ENCODE data around the gene PFKP.
A peak's percentile ranks its signal among the peaks of the same experiment; 100 is the strongest.

Gene PFKP

GRCh38 chr10:3067118-3067858 is at the start of gene PFKP:
Gene PFKP, plus strand, starts transcription at chr10:3067548. Its CDS starts 48 bp downstream, at chr10:3067596.
- DNase-seq: peak; percentile 77

DNA sequence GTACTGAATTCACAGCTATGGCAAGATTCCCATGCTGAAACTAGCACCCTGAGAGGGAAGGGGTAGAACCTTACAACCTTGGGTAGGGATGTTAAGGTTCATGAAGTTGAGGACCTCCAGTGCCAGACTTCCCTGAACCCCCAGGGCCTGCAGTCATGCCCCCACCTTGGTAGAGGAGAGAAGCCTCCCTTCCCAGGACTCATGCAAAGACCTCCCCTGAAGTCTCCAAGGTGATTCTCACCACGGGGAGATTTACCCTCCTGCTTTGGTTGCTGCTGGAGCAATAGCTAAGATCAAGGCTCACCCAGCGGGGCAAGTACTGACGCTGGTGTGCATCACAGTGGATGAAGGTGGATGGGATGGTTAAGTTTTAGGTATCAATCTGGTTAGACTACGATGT is 49.1 kb upstream of the PFKP start:
- no peak for DNase-seq

DNA sequence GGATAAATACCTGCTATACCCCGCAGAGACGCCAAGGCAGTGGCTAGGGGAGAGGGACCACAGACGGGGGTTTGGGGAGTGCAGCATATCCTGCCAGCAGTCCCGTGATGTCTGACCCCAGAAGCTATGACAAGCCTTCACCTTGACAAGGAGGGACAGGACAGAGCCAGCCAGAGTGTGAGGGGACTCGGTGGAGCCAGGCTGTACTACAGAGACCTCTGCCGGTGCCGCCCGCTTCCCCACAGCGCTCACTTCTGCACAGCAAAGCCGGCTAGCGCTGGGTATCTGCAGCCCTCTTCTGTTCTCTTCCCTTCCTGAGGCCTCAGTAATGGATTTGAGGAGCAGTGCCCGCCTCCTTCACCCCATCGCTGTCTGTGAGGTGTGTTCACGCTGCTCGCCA is 47.0 kb upstream of the PFKP start:
- DNase-seq: no peak

DNA sequence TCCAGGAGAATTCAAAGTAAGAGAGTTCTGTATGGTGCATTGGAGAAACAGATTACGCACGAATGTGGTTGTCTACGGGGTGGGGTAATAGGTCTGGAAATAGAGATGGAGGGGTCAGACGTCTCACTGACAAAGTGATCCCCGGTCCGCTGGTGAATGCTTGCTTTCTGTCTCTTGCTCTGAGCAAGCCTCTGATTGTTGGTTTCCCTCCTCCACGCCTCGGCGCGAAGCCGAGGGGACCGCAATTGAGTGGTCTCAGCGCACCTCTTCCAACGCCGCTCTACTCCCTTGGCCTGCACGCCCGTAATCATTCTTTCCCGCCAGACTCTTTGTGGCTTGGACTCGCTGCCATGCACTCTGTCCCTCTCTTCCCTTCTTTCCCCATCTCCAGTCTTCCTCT is 46.5 kb upstream of the PFKP start:
- no peak for DNase-seq

DNA sequence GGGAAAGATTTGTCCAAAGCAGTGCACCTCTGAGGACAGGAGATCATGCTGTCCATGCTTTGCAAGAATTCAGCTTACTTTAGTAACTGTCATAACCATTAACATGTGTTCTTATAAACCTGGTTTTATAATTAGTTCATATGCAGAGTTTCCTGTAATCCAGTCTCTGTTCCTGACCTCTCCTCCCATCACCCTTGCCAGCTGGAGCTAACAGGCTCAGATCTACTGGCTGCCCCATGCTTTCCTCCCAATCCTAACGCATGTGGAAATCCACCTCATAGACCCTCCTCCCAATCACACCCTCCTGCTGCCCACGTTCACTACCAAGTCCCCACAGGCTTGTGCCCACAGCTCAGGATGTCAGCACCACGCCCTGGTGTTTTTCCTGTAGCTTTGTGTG is 45.3 kb upstream of the PFKP start:
- no peak for DNase-seq

DNA sequence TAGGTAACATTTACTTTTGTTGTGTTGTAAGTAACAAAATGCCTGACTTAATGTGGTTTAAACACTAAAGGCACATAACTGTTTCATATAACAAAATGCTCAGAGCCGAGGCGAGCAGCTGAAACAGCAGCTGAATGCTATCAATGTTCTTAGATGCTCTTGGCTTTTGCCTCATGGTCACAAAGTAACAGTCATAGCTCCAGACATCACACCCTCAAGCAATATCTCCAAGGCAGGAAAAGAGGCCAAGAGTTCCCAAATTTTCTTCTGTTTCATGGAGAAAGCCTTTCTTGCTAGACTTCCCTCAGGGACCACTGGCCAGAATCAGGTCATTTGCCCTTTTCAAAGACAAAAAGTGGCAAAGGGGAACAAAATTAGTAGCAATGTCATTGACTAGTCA is 43.5 kb upstream of the PFKP start:
- DNase-seq: no peak

DNA sequence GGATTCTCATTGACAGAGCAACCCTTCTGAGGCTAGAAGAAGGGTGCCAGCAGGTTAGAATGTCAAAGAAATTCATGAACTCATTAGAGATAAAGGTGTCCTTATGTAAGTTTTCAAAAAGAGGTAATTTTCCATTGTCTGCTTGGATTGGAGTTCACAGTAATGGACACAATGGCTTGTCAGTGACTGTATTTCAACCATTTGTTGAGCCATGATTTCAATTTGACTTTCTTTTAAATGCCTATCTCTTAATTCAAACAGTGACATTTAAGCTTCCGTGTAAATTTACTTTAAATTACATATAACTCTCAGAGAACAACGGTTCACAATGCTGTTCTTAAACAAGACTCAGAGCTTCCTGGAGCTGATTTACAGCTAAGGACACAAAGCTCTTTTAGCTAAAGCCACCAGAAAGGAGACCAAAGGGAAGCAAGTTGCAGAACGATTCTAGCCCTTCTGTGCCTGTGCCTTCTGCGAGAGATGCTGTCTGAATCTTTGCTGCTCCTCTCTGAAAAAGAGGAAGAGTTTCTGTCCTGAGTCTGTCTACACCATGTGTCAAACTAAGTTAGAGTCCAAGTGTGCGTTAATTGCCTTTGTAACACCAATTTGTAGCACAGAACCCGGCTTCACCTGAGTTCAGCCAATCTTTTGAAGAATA is 42.2 kb upstream of the PFKP start:
- DNase-seq: no peak

DNA sequence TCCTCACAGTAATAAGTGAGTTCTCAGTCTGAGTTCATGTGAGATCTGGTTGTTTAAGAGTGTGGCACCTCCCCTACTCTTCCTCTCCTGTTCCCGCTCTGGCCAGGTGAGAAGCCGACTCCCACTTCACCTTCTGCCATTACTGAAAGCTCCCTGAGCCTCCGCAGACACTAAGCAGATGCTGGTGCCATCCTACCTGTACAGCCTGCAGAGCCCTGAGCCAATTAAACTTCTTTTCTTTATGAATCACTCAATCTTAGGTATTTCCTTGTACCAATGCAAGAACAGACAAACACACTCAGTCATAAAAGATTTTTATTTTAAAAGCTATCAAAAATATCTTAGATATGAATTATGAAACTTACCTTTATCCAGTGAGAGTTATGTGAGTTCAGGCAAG is 39.5 kb upstream of the PFKP start:
- no peak for DNase-seq

DNA sequence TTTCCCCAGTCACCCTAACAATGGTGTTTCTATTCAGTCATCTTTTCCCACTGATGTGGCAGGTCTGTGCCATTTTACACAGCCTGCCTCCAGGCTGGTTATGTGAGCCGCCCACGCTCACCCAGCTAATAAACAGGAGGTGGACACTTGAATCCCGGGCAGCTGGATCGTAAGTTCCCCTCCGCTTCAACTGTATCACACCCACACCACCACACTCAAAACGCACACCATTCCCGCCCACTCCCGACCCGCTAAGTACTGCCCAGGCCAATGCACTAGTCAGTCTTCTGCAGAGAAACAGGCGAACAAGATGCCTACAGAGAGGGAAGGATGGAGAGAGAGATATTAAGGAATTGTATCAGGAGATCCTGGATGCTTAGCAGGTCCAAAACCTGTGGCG is 38.9 kb upstream of the PFKP start:
- DNase-seq: no peak

- DNase-seq: no peak
These were observed 36.6 kb upstream of the PFKP start for GRCh38 chr10:3030765-3031164.

GRCh38 chr10:3031490-3031889 is 35.9 kb upstream of the PFKP start:
- no peak for DNase-seq

- no peak for DNase-seq
These were observed 33.4 kb upstream of the PFKP start for GRCh38 chr10:3033925-3034324.

DNA sequence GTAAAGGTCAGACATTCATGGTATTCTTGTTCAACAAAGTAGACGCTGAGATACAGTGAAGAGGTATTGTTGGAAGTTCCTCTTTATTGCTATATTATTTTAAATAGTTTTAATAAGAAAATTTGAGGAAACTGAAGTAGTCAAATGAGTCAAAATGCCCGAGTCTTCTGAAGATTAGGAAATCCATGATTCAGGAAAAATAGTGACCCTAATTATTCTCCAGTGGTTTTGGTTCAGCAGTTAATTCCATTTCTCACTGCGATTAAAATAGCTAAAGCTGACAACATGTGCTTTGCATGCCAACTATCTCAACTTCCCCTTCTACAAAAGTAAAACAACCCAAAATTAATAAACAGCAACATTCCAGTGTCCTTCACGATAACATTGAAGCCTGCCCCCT is 32.7 kb upstream of the PFKP start:
- DNase-seq: no peak

GRCh38 chr10:3036155-3037021 is 31.0 kb upstream of the PFKP start:
- no peak for DNase-seq

DNA sequence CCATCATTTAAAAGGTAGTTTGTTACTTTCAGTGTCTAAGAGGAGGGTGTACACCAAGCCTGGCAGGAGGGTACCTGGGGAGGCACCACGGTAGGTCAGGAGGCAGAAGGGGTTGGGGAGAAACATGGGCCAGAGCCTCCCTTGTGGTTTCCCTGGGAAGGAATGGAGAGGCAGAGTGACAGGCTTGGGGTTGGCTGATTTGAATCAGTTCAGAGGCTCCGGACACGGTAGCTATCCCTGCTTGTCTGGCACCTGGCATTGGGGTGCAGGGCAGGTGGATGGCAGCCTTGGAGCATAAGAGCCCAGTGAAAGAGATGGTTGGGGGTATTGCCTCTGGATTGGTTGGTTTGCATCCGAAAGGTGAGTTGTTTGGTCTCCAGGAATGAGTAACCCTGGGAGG is 30.2 kb upstream of the PFKP start:
- no peak for DNase-seq

GRCh38 chr10:3040069-3040468 is 27.3 kb upstream of the PFKP start:
- DNase-seq: no peak

- no peak for DNase-seq
These were observed 24.8 kb upstream of the PFKP start for GRCh38 chr10:3042589-3042988.

DNA sequence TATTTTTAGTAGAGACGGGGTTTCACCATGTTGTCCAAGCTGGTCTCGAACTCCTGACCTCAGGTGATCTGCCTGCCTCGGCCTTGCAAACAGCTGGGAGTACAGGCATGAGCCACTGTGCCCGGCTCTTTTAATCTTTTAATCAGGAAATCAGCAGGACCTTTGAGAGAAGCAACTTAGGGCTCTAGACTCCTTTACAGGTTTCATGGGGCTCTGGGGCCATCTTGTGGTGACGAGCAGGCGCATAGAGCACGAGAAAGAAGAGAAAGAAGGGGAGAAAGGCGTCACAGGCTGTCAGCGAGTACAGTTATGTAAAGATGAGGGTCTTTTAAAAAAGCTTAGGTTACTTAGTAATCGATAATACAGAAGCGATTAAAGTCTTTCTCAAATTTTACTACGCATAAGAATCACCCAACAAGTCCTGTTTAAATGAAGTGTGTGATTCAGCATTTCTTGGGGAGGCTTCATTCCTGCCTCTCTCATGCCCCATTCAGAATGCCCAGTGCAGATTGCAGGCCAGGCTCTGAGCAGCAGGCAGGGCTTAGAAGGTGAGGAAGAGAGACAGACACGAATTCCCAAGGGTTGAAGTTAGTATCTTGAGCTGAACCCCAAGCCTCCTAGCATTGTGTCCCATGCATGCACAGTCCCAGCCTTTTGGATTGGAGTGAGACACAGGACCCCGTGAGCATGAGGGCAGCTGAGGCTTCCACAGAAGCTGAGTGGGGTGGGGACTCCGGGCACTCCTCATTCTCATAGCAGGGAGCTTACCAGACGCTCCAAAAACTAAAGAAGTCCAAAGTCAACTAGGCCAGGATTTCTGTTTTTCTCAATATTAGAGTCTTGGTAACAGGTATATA is 23.6 kb upstream of the PFKP start:
- peak; percentile 59 for DNase-seq

DNA sequence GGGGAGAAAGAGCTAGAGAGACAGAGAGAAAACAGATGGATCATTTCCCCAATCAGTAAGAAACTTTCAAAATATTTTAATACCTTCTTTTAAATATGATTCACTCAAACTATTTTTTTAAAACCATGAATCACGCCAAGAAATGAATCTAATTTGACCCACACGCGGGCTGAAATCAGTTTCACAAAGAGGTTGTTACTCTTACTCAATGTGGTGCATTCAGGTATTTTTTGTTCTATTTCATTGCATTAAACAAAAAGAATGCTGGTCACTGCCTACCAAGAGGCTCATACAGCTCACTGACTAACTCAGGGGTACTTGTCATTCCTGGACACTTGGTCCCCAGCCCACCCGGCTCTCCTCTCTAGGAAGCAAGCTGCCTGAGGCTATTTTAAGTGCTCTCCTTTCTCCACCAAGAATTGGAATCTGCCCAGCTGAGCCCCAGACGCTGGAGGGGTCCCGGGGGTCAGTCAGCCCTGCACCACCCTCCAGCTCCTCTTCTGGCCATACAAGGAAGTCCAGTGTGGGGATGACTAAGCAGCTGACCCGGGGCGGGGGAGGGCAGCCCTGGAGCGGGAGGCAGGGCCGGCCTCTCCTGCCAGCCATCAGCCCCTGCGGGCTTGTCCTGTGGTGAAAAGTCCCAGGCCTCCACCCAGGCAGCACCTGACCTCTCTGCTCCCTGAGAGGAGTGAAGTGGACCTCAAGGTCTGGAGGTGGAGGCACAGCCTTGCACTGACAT is 21.7 kb upstream of the PFKP start:
- no peak for DNase-seq

GRCh38 chr10:3046210-3046779 is 21.1 kb upstream of the PFKP start:
- no peak for DNase-seq

- no peak for DNase-seq
These were observed 20.3 kb upstream of the PFKP start for GRCh38 chr10:3046981-3047547.
